ENCODE data around the gene NNT.

Gene NNT

GRCh38 chr5:43563321-43563720 lies 39.7 kb upstream of the NNT start:
- TF ChIP-seq FOXP2 (optimal IDR thresholded peaks at IDR 0.05; ENCODE audit: borderline replicate concordance, extremely low read depth, extremely low read length, insufficient read depth) = no peak
- TF ChIP-seq SIN3A (IDR thresholded peaks at IDR 0.05; ENCODE audit: borderline replicate concordance, insufficient read depth, low read length) = no peak
- TF ChIP-seq TAF1 (IDR thresholded peaks at IDR 0.05; ENCODE audit: borderline replicate concordance, insufficient read depth, low read length) = no peak
- TF ChIP-seq, protein P1, sequence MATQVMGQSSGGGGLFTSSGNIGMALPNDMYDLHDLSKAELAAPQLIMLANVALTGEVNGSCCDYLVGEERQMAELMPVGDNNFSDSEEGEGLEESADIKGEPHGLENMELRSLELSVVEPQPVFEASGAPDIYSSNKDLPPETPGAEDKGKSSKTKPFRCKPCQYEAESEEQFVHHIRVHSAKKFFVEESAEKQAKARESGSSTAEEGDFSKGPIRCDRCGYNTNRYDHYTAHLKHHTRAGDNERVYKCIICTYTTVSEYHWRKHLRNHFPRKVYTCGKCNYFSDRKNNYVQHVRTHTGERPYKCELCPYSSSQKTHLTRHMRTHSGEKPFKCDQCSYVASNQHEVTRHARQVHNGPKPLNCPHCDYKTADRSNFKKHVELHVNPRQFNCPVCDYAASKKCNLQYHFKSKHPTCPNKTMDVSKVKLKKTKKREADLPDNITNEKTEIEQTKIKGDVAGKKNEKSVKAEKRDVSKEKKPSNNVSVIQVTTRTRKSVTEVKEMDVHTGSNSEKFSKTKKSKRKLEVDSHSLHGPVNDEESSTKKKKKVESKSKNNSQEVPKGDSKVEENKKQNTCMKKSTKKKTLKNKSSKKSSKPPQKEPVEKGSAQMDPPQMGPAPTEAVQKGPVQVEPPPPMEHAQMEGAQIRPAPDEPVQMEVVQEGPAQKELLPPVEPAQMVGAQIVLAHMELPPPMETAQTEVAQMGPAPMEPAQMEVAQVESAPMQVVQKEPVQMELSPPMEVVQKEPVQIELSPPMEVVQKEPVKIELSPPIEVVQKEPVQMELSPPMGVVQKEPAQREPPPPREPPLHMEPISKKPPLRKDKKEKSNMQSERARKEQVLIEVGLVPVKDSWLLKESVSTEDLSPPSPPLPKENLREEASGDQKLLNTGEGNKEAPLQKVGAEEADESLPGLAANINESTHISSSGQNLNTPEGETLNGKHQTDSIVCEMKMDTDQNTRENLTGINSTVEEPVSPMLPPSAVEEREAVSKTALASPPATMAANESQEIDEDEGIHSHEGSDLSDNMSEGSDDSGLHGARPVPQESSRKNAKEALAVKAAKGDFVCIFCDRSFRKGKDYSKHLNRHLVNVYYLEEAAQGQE (IDR thresholded peaks at IDR 0.05; ENCODE audit: insufficient read depth in 1 of 2, low read depth in 2 of 2, low read length in 2 of 2) = no peak
- no peak for TF ChIP-seq POLR2AphosphoS5 (IDR thresholded peaks at IDR 0.05; ENCODE audit: low read depth, low read length)

- TF ChIP-seq SIN3A (IDR thresholded peaks at IDR 0.05; ENCODE audit: borderline replicate concordance, insufficient read depth, low read length) = no peak
Measured at GRCh38 chr5:43564289-43564850, 38.6 kb upstream of the NNT start.

GRCh38 chr5:43565043-43565442 lies 37.9 kb upstream of the NNT start:
- no peak for TF ChIP-seq POLR2AphosphoS5 (IDR thresholded peaks at IDR 0.05; ENCODE audit: low read depth, low read length)
- no peak for TF ChIP-seq SIN3A (IDR thresholded peaks at IDR 0.05; ENCODE audit: borderline replicate concordance, insufficient read depth, low read length)
- TF ChIP-seq, protein P1 (IDR thresholded peaks at IDR 0.05; ENCODE audit: insufficient read depth in 1 of 2, low read depth in 2 of 2, low read length in 2 of 2) = no peak
- no peak for TF ChIP-seq FOXP2 (optimal IDR thresholded peaks at IDR 0.05; ENCODE audit: borderline replicate concordance, extremely low read depth, extremely low read length, insufficient read depth)
- no peak for TF ChIP-seq TAF1 (IDR thresholded peaks at IDR 0.05; ENCODE audit: borderline replicate concordance, insufficient read depth, low read length)

- TF ChIP-seq, protein P1 (IDR thresholded peaks at IDR 0.05; ENCODE audit: insufficient read depth in 1 of 2, low read depth in 2 of 2, low read length in 2 of 2) = no peak
- TF ChIP-seq SIN3A (IDR thresholded peaks at IDR 0.05; ENCODE audit: borderline replicate concordance, insufficient read depth, low read length) (no peak), POLR2AphosphoS5 (IDR thresholded peaks at IDR 0.05; ENCODE audit: low read depth, low read length) (no peak), TAF1 (IDR thresholded peaks at IDR 0.05; ENCODE audit: borderline replicate concordance, insufficient read depth, low read length) (no peak), FOXP2 (optimal IDR thresholded peaks at IDR 0.05; ENCODE audit: borderline replicate concordance, extremely low read depth, extremely low read length, insufficient read depth) (no peak)
Measured at GRCh38 chr5:43567967-43568366, 35.0 kb upstream of the NNT start.

GRCh38 chr5:43569236-43569746 lies 33.7 kb upstream of the NNT start:
- TF ChIP-seq FOXP2 (optimal IDR thresholded peaks at IDR 0.05; ENCODE audit: borderline replicate concordance, extremely low read depth, extremely low read length, insufficient read depth) = no peak
- no peak for TF ChIP-seq SIN3A (IDR thresholded peaks at IDR 0.05; ENCODE audit: borderline replicate concordance, insufficient read depth, low read length)
- TF ChIP-seq TAF1 (IDR thresholded peaks at IDR 0.05; ENCODE audit: borderline replicate concordance, insufficient read depth, low read length) = no peak
- TF ChIP-seq, protein P1 (IDR thresholded peaks at IDR 0.05; ENCODE audit: insufficient read depth in 1 of 2, low read depth in 2 of 2, low read length in 2 of 2) = no peak
- TF ChIP-seq POLR2AphosphoS5 (IDR thresholded peaks at IDR 0.05; ENCODE audit: low read depth, low read length) = no peak

Measured in PFSK-1 (cell line).